Activated T-helper 1 cell treated with anti-CD3 and anti-CD28 coated beads, Interleukin-12 subunit alpha, Interleukin-12 subunit beta, Interleukin-2, Interleukin-4 antibody, amounts not matched to agents 30 ng/mL and 10 ng/mL and 1 ng/mL, durations not matched to agents 14 hours and 24 hours and 36 hours (primary cell): ENCODE measurements around the gene MOCS2. TPM values are rescaled to one million over a fixed set of nuclear protein-coding genes. Genes with fewer than 3 reads are reported as not detected.
"Not testable (repeated sequence)": the region's sequence is repeated elsewhere in the genome, so short reads cannot be mapped to it uniquely, and the experiment has no call there.

Source experiments
- DNase-seq: peaks from one replicate; pipeline ENCODE4 v3.0.0; 2021; ENCODE audit warnings: low spot score
- H3K27ac Mint-ChIP-seq: one replicate; pipeline ENCODE4 v1.8.0; 2021; ENCODE audit warnings: mild to moderate bottlenecking, mixed read lengths
- H3K27me3 Mint-ChIP-seq: one replicate; pipeline ENCODE4 v1.8.0; 2022; ENCODE audit warnings: mild to moderate bottlenecking, moderate library complexity, mixed read lengths; ENCODE audit not compliant: insufficient read depth
- H3K36me3 Mint-ChIP-seq: one replicate; pipeline ENCODE4 v1.8.0; 2021; ENCODE audit warnings: low read depth, mixed read lengths
- H3K4me1 Mint-ChIP-seq: one replicate; pipeline ENCODE4 v1.8.0; 2021; ENCODE audit warnings: low read depth, mixed read lengths
- H3K4me3 Mint-ChIP-seq: one replicate; pipeline ENCODE4 v1.8.0; 2021; ENCODE audit warnings: mild to moderate bottlenecking, moderate library complexity, mixed read lengths
- H3K9me3 Mint-ChIP-seq: one replicate; pipeline ENCODE4 v1.8.0; 2021; ENCODE audit warnings: mixed read lengths
- intact Hi-C: fragments of 100-400 bp; cut with micrococcal nuclease; formaldehyde crosslinking; loops from one replicate; pipeline ENCODE4 v1.15.1; 2024
- total RNA-seq: library from RNA; stranded (reverse); gene quantifications from 2 replicates; pipeline ENCODE4 v1.2.3, GENCODE V29; 2022

Gene MOCS2
- total RNA-seq, 1 donor from 2014 or later, result 18.4 TPM

DNA sequence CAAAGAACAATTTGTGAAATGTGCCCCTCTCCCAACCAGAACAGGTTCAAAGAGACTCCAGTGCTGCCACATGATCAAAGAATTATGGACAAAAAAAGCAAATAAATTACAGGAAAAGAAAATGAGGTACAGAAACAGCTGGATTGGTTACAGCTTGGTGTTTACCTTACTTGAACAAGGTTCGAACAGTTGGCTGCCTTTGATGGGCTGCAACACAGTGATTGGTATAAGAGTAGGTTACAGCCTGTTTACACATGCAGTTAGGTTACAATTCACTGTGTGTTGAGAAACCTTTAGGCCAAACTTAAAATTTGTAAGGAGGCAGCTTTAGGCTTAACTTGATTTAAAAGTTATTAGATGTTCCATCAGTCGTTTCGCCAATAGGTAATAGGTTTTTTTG is 3.4 kb upstream of the MOCS2 start:
- Mint-ChIP-seq H3K27me3 (peaks cover 6% of the 10 kb centered on the region), H3K4me3 (no peak overlapping the region), H3K27ac (no peak overlapping the region), H3K4me1 (peaks cover 23% of the 10 kb centered on the region), H3K9me3 (no peaks in the 10 kb centered on the region), H3K36me3 (peaks cover 1% of the 10 kb centered on the region)
- no peak for DNase-seq
- intact Hi-C loops, result loop anchor here (10.0 kb wide), 1 partner anchor 1102 kb away; no protein-coding TSS in a partner anchor

DNA sequence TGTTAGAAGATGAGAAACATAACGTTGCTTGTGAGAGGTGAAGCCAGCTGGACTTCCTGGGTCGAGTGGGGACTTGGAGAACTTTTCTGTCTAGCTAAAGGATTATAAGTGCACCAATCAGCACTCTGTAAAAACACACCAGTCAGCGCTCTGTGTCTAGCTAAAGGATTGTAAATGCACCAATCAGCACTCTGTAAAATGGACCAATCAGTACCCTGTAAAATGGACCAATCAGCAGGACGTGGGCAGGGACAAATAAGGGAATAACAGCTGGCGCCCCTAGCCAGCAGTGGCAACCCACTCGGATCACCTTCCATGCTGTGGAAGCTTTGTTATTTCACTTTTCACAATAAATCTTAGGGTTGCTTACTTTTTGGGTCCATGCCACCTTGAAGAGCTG is 2.8 kb upstream of the MOCS2 start:
- H3K9me3 Mint-ChIP-seq, H3K4me3 Mint-ChIP-seq, DNase-seq, H3K27ac Mint-ChIP-seq, H3K36me3 Mint-ChIP-seq, H3K27me3 Mint-ChIP-seq: not testable (repeated sequence)
- intact Hi-C loops, result loop anchor here (10.0 kb wide), 1 partner anchor 1102 kb away; no protein-coding TSS in a partner anchor
- peaks cover 23% of the 10 kb centered on the region for H3K4me1 Mint-ChIP-seq

- peak overlapping the region; percentile 91 for H3K4me3 Mint-ChIP-seq
- H3K27me3 Mint-ChIP-seq, result peaks cover 2% of the 10 kb centered on the region
- peaks cover 25% of the 10 kb centered on the region for H3K4me1 Mint-ChIP-seq
- no peaks in the 10 kb centered on the region for H3K9me3 Mint-ChIP-seq
- no peak overlapping the region for H3K27ac Mint-ChIP-seq
- peaks cover 3% of the 10 kb centered on the region for H3K36me3 Mint-ChIP-seq
- no peak for DNase-seq
- intact Hi-C loops, result loop anchor here (10.0 kb wide), 1 partner anchor 1104 kb away; no protein-coding TSS in a partner anchor
These were observed 1.6 kb upstream of the MOCS2 start for GRCh38 chr5:53111139-53111538.

- peak overlapping the region; percentile 91 for H3K4me3 Mint-ChIP-seq
- no peaks in the 10 kb centered on the region for H3K9me3 Mint-ChIP-seq
- peaks cover 2% of the 10 kb centered on the region for H3K27me3 Mint-ChIP-seq
- DNase-seq, result no peak
- intact Hi-C loops, result loop anchor here (10.0 kb wide), 1 partner anchor 1105 kb away; no protein-coding TSS in a partner anchor
- H3K27ac Mint-ChIP-seq, result peak overlapping the region; percentile 84
- H3K4me1 Mint-ChIP-seq, result peaks cover 31% of the 10 kb centered on the region
- H3K36me3 Mint-ChIP-seq, result peaks cover 12% of the 10 kb centered on the region
These were observed 599 bp upstream of the MOCS2 start for GRCh38 chr5:53110156-53110555.

DNA sequence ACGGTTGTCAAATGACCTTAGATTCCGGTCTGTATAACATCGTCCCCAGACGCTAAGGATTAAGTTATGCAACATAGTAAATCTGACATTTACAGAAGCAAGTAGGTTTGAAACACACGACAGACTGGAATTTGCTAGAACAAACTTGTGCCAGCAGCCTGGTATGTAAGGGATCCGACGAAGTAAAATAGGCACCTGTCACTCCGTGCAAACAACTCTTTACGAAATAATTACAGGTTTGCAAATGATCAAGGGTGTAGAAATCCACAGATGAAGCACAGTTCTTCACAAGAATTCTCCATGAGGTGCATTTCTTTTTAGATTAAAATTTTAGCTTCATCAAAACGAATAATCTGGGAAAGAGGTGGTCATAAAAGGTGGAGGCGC is 508 bp downstream of the MOCS2 start:
- Mint-ChIP-seq H3K4me3 (peak overlapping the region; percentile 91), H3K27ac (peak overlapping the region; percentile 84), H3K4me1 (peaks cover 31% of the 10 kb centered on the region), H3K9me3 (no peaks in the 10 kb centered on the region), H3K36me3 (peaks cover 13% of the 10 kb centered on the region), H3K27me3 (no peaks in the 10 kb centered on the region)
- intact Hi-C loops, result loop anchor here (1.0 to 5.0 kb wide), 6 partner anchors 13 to 1203 kb away; partner anchors contain the start of gene ARL15
- no peak for DNase-seq

DNA sequence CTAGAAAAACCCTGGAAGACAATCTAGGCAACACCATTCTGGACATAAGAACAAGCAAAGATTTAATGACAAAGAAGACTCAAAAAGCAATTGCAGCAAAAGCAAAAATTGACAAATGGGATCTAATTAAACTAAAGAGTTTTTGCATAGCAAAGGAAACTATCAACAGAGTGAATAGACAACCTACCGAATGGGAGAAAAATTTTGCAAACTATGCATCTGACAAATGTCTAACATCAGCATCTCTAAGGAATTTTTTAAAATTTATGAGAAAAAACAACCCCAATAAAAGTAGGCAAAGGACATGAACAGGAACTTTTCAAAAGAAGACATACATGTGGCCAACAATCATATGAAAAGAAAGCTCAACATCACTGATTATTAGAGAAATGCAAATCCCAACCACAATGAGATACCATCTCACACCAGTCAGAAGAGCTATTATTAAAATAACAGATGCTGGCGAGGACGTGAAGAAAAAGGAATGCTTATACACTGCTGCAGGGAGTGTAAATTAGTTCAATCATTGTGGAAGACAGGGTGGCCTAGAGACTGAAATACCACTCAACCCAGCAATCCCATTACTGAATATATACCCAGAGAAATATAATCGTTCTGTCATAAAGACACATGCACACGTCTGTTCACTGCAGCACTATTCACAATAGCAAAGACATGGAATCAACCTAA is 3.8 kb downstream of the MOCS2 start:
- no peak for DNase-seq
- no peaks in the 10 kb centered on the region for H3K9me3 Mint-ChIP-seq
- no peaks in the 10 kb centered on the region for H3K27me3 Mint-ChIP-seq
- H3K36me3 Mint-ChIP-seq, result peaks cover 30% of the 10 kb centered on the region
- no peak overlapping the region for H3K4me3 Mint-ChIP-seq
- intact Hi-C loops, result loop anchor here (5.0 kb wide), 1 partner anchor 1207 kb away; the partner anchor contains the start of gene ARL15
- H3K4me1 Mint-ChIP-seq, result peaks cover 29% of the 10 kb centered on the region
- H3K27ac Mint-ChIP-seq, result no peak overlapping the region

DNA sequence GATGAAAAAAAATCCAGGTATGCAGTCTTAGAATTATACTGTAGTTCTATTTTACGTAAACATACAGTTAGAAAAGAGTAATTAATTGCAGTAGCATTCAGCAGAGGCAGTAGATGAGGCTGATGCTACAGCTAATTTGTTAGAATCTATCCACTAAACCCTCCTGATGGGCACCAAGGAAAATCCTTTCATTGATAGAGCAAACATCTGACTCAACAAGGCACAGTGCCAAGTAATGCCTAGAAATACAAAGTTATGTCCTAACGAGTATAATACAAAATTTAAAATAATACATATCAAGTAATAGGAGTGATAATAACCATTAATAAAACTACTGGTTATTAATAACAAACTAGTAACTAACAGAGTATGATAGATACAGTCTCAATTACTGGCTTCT is 9.0 kb downstream of the MOCS2 start:
- DNase-seq, result no peak
- H3K27ac Mint-ChIP-seq, result no peak overlapping the region
- H3K4me1 Mint-ChIP-seq, result peaks cover 6% of the 10 kb centered on the region
- no peaks in the 10 kb centered on the region for H3K9me3 Mint-ChIP-seq
- intact Hi-C loops, result no loop called here
- no peak overlapping the region for H3K4me3 Mint-ChIP-seq
- H3K36me3 Mint-ChIP-seq, result peaks cover 47% of the 10 kb centered on the region
- H3K27me3 Mint-ChIP-seq, result no peaks in the 10 kb centered on the region

- H3K36me3 Mint-ChIP-seq, result peaks cover 41% of the 10 kb centered on the region
- DNase-seq, result no peak
- no peak overlapping the region for H3K27ac Mint-ChIP-seq
These were observed 10.0 kb downstream of the MOCS2 start for GRCh38 chr5:53099546-53099945.

GRCh38 chr5:53095931-53096525 is 13.5 kb downstream of the MOCS2 start:
- H3K27ac Mint-ChIP-seq, result no peak overlapping the region
- H3K9me3 Mint-ChIP-seq, result no peaks in the 10 kb centered on the region
- H3K4me3 Mint-ChIP-seq, result no peak overlapping the region
- peak; percentile 56 for DNase-seq
- H3K4me1 Mint-ChIP-seq, result peaks cover 17% of the 10 kb centered on the region
- intact Hi-C loops, result loop anchor here (1.0 kb wide), 5 partner anchors 13 to 181 kb away; partner anchors contain the start of gene MOCS2
- no peaks in the 10 kb centered on the region for H3K27me3 Mint-ChIP-seq
- H3K36me3 Mint-ChIP-seq, result peaks cover 34% of the 10 kb centered on the region

More at GRCh38 chr5:53099546-53099945, 10.0 kb downstream of the MOCS2 start:
- intact Hi-C loops, result no loop called here
- H3K4me1 Mint-ChIP-seq, result peaks cover 10% of the 10 kb centered on the region
- no peak overlapping the region for H3K4me3 Mint-ChIP-seq
- H3K9me3 Mint-ChIP-seq, result no peaks in the 10 kb centered on the region
- H3K27me3 Mint-ChIP-seq, result no peaks in the 10 kb centered on the region

DNA sequence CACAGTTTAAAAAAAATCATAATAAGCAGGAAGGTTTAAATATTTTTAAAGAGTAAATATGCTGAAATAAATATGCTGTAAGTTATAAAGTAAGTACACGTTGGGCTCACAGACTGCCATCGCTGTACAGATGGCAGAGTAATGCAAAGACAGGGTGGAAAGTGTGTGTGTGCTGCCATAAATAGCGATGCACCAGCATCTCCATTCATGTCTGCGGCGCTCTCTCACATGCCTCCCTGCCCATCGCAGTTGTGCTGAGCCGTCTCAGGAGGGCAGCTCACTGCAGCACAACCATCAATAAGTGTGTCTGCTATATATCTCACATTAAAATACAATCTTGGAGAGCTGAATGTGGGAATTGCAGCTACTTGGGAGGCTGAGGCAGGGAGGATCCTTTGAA is 14.3 kb downstream of the MOCS2 start:
- Mint-ChIP-seq H3K4me1 (peaks cover 25% of the 10 kb centered on the region), H3K27me3 (no peaks in the 10 kb centered on the region), H3K9me3 (no peaks in the 10 kb centered on the region), H3K4me3 (no peak overlapping the region), H3K27ac (no peak overlapping the region), H3K36me3 (peaks cover 32% of the 10 kb centered on the region)
- intact Hi-C loops, result no loop called here
- DNase-seq, result no peak

- Mint-ChIP-seq H3K36me3 (peaks cover 16% of the 10 kb centered on the region), H3K4me3 (no peak overlapping the region), H3K9me3 (no peaks in the 10 kb centered on the region), H3K4me1 (peaks cover 45% of the 10 kb centered on the region), H3K27me3 (peaks cover 1% of the 10 kb centered on the region), H3K27ac (no peak overlapping the region)
- no peak for DNase-seq
- intact Hi-C loops, result no loop called here
These were observed 17.3 kb downstream of the MOCS2 start for GRCh38 chr5:53092242-53092641.

DNA sequence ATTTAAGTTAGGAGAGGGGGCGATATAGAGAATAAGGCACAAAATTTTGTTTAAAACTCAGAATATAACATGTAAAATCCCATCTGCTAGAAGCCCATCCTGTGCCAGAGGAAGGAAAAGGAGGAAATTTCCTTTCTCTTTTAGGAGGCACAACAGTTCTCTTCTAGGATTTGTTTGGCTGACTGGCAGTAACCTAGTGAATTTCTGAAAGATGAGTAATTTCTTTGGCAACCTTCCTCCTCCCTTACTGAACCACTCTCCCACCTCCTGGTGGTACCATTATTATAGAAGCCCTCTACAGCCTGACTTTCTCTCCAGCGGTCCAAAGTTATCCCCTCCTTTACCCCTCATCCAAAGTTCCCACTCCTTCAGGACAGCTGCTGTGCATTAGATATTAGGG is 18.3 kb downstream of the MOCS2 start:
- Mint-ChIP-seq H3K9me3 (no peaks in the 10 kb centered on the region), H3K4me3 (no peak overlapping the region), H3K27me3 (peaks cover 1% of the 10 kb centered on the region), H3K27ac (no peak overlapping the region), H3K4me1 (peaks cover 52% of the 10 kb centered on the region), H3K36me3 (peaks cover 23% of the 10 kb centered on the region)
- DNase-seq, result no peak
- intact Hi-C loops, result loop anchor here (2.0 kb wide), 1 partner anchor 18 kb away; the partner anchor contains the start of gene MOCS2

- H3K4me1 Mint-ChIP-seq, result peaks cover 48% of the 10 kb centered on the region
- intact Hi-C loops, result loop anchor here (2.0 kb wide), 1 partner anchor 19 kb away; the partner anchor contains the start of gene MOCS2
- DNase-seq, result no peak
- H3K27ac Mint-ChIP-seq, result no peak overlapping the region
- H3K9me3 Mint-ChIP-seq, result no peaks in the 10 kb centered on the region
- peaks cover 20% of the 10 kb centered on the region for H3K36me3 Mint-ChIP-seq
- peaks cover 6% of the 10 kb centered on the region for H3K27me3 Mint-ChIP-seq
- no peak overlapping the region for H3K4me3 Mint-ChIP-seq
These were observed 19.3 kb downstream of the MOCS2 start for GRCh38 chr5:53090229-53090628.
